HG02943 (cell line): ENCODE measurements around the gene CFAP74.

Source experiments
- ATAC-seq: cut with Tn5 transposase; IDR thresholded peaks from one replicate; pipeline ENCODE4 v1.9.1; 2021; ENCODE audit warnings: mild to moderate bottlenecking, low read depth, moderate library complexity; ENCODE audit not compliant: unreplicated experiment

Gene CFAP74

GRCh38 chr1:2022063-2022770 is 18.6 kb upstream of the CFAP74 start:
- ATAC-seq: no peak

DNA sequence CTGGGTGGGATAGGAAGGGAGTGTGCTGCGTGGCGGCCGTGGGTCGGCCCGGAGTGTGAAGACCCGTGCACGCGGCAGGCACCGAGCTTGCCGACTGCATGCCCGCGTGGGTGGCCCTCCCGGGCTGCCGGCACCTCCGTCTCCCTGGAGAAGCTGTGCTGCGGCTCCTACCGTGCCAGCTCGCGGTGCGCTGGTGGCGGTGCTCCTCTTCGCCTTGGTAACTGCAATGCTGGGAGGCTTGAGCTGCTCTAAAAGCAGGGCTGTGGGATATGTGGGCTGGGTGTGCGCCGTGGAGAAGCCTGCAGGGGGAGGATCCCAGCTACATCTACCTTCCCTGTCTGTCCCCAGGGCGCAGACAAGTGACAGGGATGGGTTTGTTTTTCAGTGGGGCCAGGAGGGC is 18.0 kb upstream of the CFAP74 start:
- no peak for ATAC-seq

GRCh38 chr1:2020310-2020655 is 16.7 kb upstream of the CFAP74 start:
- ATAC-seq: no peak

DNA sequence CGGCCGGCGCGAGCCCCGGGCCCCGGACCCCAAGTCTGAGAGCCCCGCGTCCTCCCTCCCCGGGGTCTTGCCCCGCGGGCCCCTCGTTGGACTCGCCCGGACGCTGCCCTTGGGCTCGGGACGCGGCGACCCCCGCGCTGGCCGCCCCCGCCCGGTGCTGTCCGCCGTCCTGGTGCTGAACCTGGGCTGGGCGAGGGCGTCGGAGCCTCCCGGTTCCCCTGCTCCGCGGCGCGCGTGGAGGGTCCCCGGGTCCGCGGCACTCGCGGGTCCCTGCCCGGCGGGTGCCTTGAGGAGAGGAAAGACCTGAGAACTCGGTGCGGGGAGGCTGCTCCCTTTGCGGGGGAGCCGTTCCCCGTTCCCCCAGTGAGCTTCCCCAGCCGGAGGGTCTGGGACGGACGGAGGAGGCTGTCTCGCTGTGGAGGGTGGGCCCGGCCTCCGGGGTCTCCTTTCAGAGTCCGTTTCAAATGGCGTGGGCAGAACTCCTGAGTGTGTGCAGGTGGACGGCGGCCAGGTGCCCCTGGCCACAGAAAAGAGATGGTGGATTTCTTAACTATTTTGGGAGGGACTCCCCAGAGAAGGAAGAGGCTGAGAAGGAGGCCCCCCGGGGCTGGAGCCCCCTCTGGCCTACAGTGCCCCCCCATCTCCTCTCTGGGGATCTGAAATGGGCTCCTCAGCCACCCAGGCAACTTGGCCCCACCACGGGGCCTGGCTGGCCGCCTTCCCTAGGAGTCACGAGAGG is 16.2 kb upstream of the CFAP74 start:
- ATAC-seq: no peak

GRCh38 chr1:2019172-2019543 is 15.6 kb upstream of the CFAP74 start, which contains the start of gene GABRD:
Gene GABRD, plus strand, starts transcription at chr1:2019345. Its CDS starts 79 bp downstream, at chr1:2019424.
- no peak for ATAC-seq

GRCh38 chr1:2018217-2019171 is 14.9 kb upstream of the CFAP74 start:
- ATAC-seq: no peak

GRCh38 chr1:2016123-2016522 is 12.5 kb upstream of the CFAP74 start:
- no peak for ATAC-seq

DNA sequence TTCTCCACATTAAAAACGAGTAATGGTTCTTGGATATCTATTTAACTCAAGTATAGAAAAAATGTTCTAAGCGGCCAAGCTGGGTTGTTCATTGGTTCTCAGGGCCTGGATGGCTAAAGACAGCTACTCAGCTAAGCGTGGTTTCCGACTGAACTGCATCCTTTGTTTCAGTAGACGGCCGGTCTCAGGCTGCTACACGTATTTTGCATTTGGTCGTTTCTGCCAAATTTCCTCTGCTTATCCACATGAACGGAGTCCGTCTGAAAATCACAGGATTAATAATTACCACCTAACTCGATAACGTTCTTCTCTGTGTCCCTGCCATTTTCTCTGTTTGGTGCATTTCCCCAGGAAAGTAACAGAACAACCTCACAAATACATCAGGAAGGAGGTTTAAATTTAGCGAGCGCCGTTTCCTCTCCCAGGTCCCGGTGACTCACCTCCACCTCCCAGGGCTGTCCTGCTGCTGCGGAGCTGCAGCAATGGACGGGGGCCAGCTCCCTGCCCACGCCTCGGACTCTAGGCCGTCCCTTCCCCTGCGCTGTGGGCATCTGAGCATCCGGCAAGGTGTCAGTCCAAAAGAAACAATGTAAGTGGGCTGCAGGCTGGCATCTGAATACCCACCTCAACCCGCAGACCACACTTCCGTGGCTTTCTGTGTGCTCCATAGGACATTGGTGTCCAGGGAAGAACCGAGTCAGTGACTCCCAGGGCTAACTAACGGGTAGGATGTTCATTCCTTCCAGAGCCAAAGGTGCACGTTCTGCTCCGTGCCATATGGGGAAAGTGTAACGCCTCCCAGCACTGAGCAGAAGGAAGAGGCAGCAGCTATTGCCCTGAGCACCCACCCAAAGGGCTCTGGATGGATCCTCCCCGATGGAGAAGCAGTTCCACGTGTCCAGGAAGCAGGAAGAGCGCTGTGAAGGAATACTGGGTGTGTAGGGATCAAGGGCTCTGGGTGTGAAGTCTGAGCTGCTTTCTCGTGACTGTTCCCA is 11.5 kb upstream of the CFAP74 start:
- no peak for ATAC-seq

- no peak for ATAC-seq
Observed at GRCh38 chr1:2014181-2014580, 10.6 kb upstream of the CFAP74 start.

- ATAC-seq: no peak
Observed at GRCh38 chr1:2009101-2010053, 5.8 kb upstream of the CFAP74 start.

- ATAC-seq: no peak
Observed at GRCh38 chr1:2004856-2005255, 1.3 kb upstream of the CFAP74 start.

GRCh38 chr1:2001773-2002411 is 1.7 kb downstream of the CFAP74 start:
- ATAC-seq: no peak

DNA sequence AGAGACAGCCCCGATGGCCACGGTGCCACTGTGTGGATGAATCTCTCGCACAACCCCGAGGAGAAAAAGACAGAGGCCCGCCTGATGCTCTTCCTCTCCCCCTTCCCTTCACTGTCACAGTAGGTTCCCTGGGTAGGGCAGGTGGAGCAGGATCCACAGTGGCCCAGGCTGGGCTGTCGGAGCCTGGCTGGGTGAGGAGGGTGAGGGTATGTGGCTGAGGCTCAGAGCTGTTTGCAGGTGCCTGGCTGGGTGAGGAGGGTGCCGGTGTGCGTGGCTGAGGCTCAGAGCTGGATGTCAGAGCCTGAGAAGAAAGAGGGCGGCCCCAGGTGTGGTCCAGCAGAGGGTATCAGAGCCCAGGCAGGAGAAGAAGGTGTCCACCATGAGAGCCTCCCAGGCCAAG is 2.7 kb downstream of the CFAP74 start:
- ATAC-seq: no peak

- no peak for ATAC-seq
Observed at GRCh38 chr1:2000432-2000831, 3.2 kb downstream of the CFAP74 start.

DNA sequence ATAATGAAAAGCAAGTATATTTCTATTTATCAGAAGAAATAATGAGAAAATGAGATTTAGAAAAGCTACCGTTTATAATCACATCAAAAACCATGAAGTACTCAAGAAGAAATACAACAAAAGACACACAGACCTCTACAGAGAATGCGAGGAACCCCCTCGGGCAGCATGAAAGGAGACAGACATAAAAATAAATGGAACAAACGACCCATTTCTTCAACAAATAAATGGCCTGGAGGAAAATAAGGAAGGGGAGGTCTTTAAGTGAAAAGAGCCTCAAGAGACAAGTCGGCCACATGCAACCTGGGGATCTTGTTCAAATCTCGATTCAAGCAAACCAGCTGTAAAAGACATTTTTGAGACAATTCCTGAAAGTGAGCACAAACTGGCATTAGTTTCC is 6.0 kb downstream of the CFAP74 start:
- ATAC-seq: no peak

DNA sequence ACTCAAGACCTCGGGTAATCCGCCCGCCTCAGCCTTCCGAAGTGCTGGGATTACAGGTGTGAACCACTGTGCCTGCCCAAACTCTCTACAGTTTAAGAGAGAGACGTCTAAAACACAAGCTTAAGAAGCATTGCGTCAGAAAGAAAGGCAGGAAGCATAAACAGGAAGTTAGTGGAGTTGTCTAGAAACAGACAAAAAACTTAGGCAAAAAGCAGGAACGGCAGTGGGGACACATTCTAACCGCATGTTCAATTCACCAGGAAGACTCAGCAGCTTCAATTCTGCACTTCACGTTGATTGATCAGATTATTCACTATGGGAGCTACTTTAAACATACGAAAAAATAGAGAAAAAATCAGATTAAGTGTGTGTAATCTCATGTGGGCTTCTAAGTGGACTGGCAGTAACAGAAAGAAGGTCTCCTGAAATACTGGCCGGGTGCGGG is 7.4 kb downstream of the CFAP74 start:
- no peak for ATAC-seq

- ATAC-seq: no peak
Observed at GRCh38 chr1:1994536-1994935, 9.1 kb downstream of the CFAP74 start.

GRCh38 chr1:1990222-1990621 is 13.4 kb downstream of the CFAP74 start:
- ATAC-seq: no peak
